ENCODE data around the gene PRCD.
A peak's percentile ranks its signal among the peaks of the same experiment; 100 is the strongest.

PRCD gene

DNA sequence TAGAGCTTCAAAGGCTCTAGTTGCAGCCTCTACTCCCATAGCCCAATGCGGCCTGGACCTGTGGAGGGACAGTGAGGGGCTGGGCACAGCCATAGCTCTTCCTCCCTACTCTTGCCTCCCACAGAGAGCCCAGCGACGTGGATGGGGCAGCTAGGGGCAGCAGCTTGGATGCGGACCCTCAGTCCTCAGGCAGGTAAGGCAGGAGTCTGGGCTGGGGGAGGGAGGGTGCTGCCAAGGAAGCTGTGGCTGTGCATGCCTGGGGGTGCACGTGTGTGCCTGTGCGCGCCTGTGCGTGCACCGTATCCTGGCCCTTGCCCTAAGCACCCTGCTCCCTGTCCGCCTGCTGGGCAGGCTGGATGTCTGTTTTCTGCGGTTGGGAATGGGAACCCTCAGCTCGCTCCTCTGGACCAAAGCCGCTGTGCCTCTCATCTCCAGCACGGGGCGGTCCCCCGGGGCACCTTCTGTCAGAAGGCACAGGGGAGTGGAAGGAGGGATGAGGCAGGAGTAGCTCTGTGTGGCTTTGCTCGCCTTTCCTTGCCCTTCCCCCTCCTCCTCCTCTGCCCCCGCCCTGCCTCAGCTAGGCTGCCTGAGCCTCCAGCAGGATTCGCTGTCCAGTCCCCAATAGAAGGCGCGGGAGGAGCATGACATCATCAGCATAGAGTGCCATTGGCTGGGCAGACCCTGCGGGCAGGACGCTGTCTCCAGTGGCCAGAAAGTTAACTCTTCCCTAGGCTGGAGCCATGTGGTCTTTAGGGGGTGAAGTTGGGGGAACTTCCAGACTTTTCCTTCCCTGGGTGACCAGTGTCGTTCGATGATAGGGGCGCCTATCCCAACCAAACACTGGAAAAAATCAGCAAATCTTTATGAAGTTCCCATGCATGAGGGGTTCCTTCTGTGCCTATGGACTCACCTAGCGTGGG, 797 bp downstream of the PRCD start:
- DNase-seq (ENCODE audit: low spot score) = peak; percentile 99

DNA sequence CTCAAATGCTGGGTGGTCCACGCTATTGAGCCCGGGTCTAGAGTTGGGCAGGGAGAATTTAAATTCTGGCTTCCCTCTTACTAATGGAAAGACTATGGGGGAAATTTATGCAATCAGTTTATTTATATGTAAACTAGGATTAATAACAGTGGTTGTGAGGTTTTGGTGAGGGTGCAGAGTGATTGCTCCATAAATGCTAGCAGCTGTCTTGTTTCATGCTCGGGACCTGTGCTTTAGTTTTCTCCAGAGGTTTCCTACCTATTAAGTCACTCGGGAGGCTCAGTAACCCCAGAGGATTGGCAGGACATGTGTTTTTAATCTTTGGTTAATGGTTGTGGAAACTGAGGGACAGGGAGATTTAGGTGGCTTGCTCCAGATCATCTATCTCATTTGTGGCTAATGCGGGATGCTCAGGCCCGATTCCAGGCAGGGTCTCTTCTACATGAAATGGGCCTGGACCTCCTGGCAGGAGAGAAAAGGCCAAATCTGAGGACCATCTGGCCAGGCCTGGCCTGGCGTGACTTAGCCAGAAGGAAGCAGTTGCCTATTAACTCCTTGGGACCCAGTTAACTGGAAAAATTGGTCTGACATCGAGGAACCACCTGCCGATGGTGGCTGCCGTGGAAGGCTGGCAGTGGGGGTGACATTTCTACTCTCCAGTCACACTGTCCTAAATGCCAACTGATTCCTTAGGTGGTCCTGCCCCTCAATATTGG, 2.1 kb downstream of the PRCD start:
- no peak for DNase-seq (ENCODE audit: low spot score)

DNA sequence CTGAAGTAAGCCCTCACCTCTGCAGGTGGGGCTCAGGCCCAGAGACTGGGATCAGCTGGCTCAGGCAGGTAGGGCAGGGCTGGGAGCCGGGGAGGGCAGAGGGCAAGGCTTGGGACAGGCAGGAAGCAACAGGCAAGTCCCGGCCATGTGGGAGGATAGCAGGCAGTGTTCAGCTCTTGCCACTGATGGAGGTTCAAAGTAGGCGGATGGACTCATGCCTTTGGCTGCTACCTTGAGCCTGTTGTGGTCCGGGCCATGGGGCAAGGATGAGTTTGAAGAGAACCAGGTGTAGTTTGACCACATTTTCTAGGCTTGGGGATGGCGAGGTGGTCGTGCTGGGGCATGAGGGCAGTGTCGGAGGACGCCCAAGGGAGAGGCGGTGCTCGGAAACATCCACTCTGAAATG, 2.7 kb downstream of the PRCD start:
- DNase-seq (ENCODE audit: low spot score) = no peak

DNA sequence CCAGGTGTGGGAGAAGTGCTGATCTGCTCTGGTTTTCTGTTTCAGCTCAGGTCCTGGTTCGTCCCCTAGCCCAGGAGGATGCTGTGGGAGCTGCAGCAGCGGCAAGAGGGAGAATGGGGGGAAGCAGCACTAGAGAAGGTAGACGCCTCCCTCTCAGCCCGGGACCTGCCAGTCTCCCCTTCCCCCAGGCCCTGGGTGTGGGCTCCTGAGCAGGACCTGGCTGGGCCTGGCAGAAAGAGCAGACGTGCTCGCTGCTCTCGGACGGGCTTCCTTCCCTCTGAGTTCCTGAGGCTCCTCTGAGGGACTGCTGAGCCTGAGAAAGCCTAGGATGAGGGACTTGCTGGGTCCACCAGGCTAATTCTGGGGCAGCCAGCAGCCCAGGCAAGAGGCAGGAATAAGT, 3.1 kb downstream of the PRCD start:
- no peak for DNase-seq (ENCODE audit: low spot score)

DNA sequence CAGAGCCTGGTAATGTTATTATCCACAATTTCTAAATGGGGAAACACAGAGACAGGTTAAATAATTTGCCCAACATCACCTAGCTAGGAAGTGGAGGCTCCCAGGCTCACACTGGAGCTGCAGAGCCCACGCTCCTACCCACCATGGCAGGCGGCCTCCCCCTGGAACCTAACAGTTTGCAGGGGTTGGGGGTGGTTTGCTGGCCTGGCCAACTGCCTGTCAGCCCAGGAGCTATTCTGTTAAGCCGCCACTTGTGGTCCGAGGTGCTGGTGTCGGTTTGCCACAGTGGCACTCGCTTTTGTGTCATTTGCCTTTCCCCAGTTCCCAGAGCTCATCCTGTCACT, 3.6 kb downstream of the PRCD start:
- no peak for DNase-seq (ENCODE audit: low spot score)

DNA sequence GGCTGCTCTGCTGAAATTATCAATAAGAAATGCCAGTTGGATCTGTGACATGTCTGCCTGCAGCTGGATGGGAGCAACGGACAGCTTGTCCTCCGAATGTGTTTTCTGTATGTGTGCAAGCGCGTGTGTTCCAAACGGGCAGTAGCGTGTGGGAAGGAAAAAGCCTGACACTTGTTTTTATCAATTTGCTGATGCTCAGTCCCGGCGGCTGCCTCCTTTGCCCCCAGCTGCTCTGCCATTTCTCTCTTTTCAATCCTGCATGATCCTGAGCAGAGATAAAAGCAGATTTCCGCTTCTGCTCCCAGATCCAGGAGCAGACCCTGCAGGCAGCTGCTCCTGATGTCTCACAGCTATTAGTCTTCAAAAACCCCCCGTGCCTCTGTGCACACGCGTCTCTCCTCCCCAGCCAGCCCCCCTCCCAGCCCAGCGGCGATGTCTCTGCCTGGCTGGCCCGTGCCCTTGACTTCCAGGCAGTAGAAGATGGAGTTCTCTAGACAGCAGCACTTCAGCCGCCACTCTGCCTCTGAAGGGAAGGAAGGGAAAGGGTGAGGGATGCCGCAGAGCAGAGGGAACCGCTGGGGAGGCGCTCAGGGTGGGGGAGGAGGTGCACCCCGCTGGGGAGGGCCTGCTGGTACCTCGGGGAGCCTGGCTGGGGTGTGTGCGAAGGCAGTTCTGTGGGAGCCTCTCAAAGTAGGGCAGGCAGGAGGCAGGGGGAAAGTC, 4.1 kb downstream of the PRCD start:
- no peak for DNase-seq (ENCODE audit: low spot score)

DNA sequence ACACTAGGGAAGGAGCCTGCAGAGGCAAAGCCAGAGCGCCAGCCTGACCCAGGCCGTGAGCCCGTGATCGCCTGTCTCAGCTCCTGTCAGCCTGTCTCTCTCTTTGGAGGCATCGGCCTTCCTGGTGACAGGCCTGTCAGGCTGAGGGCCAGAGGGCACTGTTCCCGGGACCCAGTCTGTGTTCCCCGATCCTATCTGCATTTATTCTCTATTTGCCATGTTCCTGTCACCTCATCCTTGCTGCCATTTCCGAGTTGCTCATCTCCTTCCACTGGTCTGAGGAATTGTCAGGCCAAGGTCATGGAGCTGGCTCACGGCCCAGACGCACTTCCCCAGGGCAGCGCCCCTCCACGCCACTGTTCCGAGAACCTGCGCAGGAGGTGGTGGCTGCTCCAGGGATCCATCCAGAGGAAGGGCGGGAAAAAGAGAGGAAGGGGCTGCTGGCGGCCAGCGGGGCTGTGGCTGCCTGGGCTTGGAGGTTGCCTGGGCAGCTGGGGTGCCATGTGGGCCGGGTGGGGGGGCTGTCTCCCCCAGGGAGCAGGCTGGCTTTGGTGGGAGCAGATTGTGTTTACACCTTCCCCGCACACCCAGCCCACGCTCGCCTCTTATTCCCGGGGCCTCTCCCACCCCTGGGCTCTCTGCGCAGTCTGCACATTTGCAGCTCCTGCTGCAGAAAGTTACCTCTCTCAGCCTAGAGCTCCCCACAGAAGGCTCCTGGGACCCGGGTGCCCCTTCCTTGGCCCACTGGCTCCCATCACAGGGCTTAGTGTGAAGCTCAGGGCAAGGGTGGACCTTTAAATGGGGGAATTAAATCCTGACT, 4.9 kb downstream of the PRCD start:
- no peak for DNase-seq (ENCODE audit: low spot score)

DNA sequence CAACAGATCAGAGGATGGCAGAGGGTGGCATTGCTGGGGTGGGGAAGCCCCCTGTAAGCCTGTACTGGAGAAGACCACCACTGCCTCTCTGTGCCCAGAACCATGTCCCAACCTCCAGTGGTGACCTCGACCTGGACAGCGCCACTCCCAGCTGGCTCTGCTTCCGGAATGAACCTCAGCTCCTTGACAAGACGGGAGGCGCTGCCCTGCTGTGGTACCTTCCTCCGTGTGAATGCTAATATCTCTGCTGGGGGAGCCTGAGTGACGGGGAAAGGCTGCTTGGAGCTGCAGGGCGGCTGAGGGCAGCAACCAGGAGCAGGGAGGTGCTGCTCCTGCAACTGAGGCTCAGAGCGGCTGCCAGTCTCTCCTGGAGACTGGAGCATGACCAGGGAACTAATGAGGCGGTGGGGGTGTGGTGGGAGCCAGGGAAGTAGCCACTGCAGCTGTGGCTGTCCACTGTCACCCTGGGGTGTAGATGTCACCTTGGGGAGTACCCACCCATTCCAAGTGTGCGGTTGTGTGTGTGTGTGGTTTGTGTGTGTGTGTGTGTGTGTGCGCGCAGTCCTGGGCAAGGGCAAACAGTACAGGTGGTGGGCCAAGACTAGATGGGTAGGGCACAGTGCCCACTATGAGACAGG, 6.2 kb downstream of the PRCD start:
- no peak for DNase-seq (ENCODE audit: low spot score)

DNA sequence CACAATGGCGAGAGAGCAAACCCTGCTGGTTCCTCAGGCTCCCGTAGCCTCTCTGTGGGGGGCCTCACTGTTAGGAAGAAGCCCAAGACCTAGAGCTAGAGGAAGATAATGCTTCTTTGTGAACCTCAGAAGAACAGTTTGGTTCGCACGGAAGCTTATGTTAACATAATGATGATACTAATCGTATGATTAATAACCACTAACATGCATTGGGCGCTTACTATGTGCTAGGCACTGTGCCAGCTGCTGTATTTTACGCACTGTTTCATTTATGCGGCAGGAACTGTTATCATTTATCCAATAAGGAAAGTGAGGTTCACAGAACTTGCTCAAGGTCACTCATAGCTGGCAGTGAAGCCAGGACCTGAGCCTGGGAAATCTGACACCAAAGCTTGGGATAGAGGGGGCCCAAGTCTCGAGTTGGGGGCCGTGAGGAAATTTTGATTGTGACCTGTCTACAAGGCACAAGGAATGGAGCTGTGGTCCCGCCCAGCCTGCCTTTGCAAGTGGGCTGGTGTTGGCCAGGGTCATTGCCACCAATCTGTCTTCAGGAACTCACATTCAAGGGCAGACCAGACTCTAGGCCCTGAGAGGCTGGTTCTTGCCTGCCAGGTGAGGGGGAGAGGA, 6.8 kb downstream of the PRCD start:
- DNase-seq (ENCODE audit: low spot score) = no peak

DNA sequence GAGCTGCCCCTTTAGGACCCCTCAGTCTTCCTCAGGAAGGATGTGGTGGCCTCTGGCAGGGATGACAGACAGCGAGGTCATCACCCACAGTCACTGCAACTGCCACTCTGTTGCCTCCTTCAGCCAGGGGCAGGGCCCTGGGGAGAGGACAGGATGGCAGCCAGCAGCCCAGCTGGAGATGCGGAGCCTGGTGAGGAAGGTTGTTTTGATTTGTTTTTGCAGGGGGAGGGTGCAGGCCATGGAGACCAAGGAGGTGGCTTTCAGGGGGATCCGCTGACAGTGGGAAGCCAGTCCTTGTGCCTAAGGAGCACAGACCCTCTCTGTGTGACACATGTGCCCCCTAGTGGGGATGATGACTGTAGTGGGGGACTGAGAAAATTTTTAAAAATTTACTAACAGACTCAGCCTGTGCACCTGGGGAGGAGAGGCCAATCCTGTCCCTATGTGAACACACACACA, 7.4 kb downstream of the PRCD start:
- DNase-seq (ENCODE audit: low spot score) = peak; percentile 67

DNA sequence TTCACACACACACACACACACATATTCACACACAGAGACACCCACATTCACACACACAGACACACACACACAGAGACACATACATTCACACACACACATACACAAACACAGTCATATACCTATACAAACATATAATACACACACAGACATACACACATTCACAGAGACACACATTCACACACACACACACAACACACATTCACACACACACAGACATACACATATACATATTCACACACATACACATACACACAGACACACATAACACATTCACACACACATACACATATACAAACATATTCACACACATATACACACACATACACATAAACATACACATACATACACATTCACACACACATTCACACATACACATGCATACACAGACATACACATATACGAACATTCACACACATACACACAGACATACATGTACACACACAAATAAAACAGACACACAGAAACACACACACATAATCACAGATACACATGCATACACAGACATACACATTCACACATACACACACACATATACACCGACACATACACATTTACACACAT, 7.9 kb downstream of the PRCD start:
- no peak for DNase-seq (ENCODE audit: low spot score)

DNA sequence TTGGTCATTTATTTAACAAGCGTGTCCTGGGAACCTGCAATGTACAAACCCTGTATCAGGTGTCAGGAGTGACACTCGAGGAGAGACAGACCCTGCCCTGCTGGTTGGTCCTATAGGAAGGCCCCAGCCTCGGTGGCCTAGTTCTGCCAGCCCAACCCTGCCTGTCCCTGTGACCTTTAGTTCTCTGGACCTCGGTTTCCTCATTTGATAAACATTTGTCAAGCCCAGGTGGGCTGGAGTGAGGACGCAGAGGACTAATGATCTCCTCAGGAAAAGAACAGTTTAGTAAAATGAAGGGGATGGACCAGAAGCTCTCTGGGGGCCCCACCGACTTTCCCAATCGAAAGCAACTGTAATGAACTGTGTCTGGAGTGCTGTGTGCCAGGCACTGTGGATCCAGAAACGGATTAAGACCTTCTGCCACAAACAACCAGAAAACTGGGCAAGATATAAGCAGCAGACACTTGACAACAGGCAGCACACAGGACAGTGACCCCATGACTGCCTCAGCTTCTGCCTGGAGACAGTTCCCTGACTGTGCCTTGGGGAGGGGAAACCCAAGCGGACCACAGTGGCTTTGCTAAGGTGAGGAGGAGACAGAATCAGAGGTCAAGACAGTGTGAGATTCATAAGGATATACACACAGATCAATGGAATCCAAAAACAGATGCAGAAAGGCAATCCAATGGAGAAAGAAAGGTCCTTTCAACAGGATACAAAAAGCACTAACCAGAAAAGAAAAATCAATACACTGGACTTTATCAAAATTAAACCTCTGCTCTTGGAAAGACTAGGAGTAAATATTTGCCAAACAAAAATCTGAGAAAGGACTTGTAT, 8.8 kb downstream of the PRCD start:
- no peak for DNase-seq (ENCODE audit: low spot score)

DNA sequence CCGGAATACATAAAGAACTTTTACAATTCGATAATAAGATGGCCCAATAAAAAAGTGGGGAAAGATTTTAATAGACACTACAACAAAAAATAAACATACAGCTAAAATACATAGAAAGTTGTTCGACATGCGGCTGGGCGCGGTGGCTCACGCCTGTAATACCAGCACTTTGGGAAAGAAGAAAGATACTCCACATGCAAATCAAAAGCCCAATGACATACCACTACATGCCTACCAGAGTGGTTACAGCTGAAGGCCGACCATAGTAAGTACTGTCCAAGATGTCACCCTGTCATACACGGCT, 9.3 kb downstream of the PRCD start:
- DNase-seq (ENCODE audit: low spot score) = no peak

DNA sequence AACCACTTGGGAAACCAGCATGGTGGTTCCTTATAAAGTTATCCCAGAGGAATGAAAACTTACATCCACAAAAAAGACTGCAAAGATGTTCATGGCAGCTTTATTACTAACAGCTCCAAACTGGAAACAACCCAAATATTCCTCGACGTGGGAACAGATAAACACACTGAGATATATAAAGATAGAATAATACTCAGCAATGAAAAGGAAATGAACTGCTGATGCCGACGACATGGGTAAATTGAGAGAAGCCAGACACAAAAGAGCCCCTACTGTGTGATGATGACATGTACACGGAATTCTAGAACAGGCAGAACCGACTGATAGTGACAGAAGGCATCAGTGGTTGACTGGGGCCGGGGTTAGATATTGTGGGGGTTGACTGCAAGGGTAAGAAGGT, 9.7 kb downstream of the PRCD start:
- DNase-seq (ENCODE audit: low spot score) = no peak

DNA sequence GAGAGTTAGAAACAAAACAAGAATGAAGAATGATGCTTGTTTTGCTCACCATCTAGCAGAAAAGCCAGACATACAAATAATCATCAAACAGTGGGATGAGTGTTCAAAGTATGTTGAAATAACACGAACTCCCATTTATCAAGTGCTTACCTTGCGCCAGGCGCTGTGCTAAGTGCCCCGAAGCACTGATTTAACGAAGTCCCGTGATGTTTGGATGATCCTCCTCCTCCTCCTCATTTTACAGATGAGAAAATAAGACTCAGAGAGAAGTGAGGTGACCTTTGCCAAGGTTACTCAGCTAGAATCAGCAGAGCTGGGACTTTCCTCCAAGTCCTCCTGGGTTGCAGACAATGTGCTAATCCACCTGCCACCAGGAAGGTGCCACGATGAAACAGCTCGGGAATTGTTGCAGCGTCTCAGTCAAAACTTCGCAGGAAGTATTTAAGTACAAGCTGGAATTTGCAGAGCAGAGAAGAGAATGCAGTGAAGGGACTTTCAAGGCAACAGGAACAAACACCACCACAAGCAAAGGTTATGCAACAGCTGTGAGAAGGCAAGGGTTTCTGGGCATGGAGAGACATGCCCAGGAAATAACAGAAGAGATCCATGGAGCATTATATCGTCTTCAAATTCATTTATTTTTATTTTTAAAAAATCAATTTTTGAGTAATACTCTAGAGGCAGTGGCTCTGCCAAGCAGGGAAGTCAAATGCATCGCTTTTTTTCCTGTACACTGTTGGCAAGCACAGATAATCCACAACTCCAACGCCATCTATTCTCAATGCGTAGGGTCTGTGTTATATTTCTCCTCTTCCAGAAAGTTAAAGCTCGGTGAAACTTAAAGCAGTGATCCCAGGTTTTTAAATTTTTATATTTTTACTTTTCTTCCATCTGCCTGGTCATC, 11.1 kb downstream of the PRCD start:
- DNase-seq (ENCODE audit: low spot score) = no peak

DNA sequence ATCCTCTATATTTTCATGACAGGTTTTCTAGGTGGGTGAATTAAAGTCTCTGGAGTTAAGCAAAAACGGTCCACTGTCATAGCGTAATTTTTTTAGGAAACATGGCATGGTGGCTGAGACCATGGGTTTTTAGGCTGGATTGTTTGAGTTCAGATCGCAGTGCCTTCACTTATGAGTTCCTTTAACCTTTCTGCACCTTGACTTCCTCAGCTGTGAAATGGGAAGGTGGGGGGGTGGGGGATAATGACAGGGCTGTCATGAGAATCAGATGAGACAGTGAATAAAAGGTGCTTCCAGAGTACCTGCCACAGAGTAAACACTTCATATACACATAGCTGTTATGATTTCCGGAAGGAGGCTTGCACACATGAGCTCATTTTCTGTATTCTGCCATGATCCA, 11.8 kb downstream of the PRCD start:
- DNase-seq (ENCODE audit: low spot score) = no peak

DNA sequence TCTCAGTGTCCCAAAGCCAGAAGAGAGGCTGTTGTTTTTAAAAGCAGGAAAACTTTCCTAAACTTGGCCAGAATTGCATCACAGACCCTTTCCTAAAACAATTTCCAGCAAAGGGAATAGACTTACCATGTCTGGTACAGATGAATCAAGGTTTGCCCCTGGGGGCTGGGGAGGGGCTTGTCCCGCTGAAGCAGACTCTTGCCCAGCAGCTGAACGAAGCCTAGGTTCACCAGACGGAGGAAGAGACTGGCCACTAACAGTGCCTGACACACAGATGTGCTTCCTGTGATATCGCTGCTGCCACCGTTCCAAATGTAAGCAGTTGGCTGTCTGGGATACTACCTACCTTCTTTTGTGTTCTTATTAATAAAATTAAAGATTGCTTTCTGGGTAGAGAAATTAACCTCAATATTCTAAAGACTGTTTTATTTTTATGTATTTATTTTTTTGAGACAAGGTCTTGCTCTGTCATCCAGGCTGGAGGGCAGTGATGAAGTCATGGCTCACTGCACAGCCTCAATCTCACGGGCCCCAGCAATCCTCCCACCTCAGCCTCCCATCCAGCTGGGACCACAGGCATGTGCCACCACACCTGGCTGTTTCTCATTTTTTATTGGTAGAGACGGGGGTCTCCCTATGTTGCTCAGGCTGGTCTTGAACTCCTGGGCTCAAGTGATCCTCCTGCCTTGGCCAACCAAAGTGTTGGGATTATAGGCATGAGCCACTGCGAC, 13.5 kb downstream of the PRCD start:
- DNase-seq (ENCODE audit: low spot score) = no peak

DNA sequence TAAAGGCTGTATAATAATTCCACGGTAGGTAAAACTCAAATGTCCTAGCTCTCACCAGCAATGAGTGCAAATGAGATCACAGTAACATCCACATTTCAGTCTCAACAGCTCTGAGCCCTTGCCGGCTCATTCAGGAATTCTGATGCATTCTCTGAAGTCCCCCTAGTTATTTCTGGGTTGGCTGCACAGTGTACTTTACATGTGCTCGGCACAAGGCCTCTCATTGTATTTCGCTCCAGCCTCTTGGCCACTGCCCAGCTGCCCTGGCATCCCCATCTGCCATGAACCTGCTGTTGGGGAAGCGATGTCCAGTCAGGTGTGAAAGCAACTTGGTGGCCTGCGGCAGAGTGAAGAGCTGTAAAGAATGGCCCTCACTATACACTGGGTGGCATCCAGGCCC, 14.3 kb downstream of the PRCD start:
- no peak for DNase-seq (ENCODE audit: low spot score)

Data from AG08395 (cell line).